Lung (tissue), 12 donors: ENCODE results near the gene OR2T11. TPM values are rescaled to one million over a fixed set of nuclear protein-coding genes. Genes with fewer than 3 reads are reported as not detected.

Experiments
- ATAC-seq: fragments of 200-7000 bp; cut with Tn5 transposase; one replicate; pipeline ENCODE4 v1.9.1; 2020; ENCODE audit warnings: moderate number of reproducible peaks; ENCODE audit not compliant: insufficient read depth, low FRiP score
- DNase-seq, 3 donors: peaks; one replicate each; pipeline ENCODE4 v3.0.0-alpha.2; 2013 to 2017
- H3K27ac ChIP-seq, 2 donors: one replicate each; pipeline ENCODE4 v1.5.1; 2013; ENCODE audit warnings: mild to moderate bottlenecking in 2 of 2, moderate library complexity in 2 of 2, control low read depth in 1 of 2, inconsistent platforms in 1 of 2, low read depth in 1 of 2, low read length in 1 of 2
- H3K27me3 ChIP-seq, 3 donors: one replicate each; pipeline ENCODE4 v1.5.1; 2013; ENCODE audit warnings: low read length in 2 of 3; ENCODE audit not compliant: control insufficient read depth in 3 of 3, insufficient read depth in 3 of 3
- H3K36me3 ChIP-seq, 4 donors: one replicate each; pipeline ENCODE4 v1.5.1; 2013; ENCODE audit warnings: low read length in 4 of 4, mild to moderate bottlenecking in 1 of 4, moderate library complexity in 1 of 4; ENCODE audit not compliant: control insufficient read depth in 4 of 4, insufficient read depth in 4 of 4
- H3K4me1 ChIP-seq, 5 donors: one replicate each; pipeline ENCODE4 v1.5.1; 2013; ENCODE audit warnings: low read length in 5 of 5, mild to moderate bottlenecking in 2 of 5, moderate library complexity in 1 of 5; ENCODE audit not compliant: control insufficient read depth in 5 of 5, insufficient read depth in 5 of 5
- H3K4me3 ChIP-seq: one replicate; pipeline ENCODE4 v1.5.1; 2013; ENCODE audit warnings: mild to moderate bottlenecking, control low read depth, moderate library complexity
- H3K9ac ChIP-seq, 2 donors: one replicate each; pipeline ENCODE4 v1.5.1; 2013; ENCODE audit warnings: low read length in 2 of 2, control low read depth in 1 of 2; ENCODE audit not compliant: insufficient read depth in 1 of 2
- H3K9me3 ChIP-seq, 4 donors: one replicate each; pipeline ENCODE4 v1.5.1; 2013; ENCODE audit warnings: low read length in 3 of 4, mild to moderate bottlenecking in 1 of 4, moderate library complexity in 1 of 4; ENCODE audit not compliant: control insufficient read depth in 4 of 4, insufficient read depth in 3 of 4
- CTCF ChIP-seq: IDR thresholded peaks from 2 replicates; pipeline ENCODE4 v1.5.1; 2012; ENCODE audit warnings: mild to moderate bottlenecking; ENCODE audit errors: control extremely low read depth, extremely low read depth
- WGBS, 2 donors: extraction: QIAGEN DNeasy Blood & Tissue Kit; methylation state at CpG; one replicate each; pipeline ENCODE4 v1.1.7; 2013; 5-methylcytosine and 5-hydroxymethylcytosine counted together
- polyA plus RNA-seq, 2 donors: library from polyadenylated mRNA; stranded (reverse); fragments of 200-250 nt; gene quantifications; one replicate each; pipeline ENCODE4 v1.2.1, GENCODE V29; 2013
- total RNA-seq, 2 donors: library from RNA; depleted of rRNA in 1 of 2; stranded (reverse); fragments of >200 nt in 1 of 2; gene quantifications; one replicate each; pipeline ENCODE4 v1.2.1, GENCODE V29; 2014 to 2021
- donor health status: control.
- donor health status: control.
- donor health status: Bipolar disorder and iron deficiency.
- donor health status: healthy.
- donor health status: DM: yes; HTN: yes; CAD: no.

The OR2T11 gene
- total and polyA plus RNA-seq, 4 donors, result not detected

DNA sequence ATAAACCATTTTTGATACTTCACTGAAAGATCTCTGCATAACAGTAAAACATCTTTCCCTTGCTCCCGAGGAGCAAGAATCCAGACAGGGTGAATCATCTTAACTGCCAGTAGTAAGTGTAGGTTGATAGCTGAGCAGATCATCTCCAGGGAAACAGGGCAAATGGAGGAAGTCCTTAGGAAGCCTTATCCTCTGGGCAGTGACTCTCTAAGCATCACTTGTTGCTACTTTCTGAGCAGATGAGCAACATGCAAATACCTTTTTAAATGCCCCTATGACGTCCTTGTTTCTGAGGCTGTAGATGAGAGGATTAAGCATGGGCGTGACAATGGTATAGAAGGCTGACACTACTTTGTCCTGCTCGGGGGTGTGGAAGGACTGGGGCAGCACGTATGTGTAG lies 8.9 kb downstream of the OR2T11 start:
- no peak for DNase-seq
- no peaks in the 10 kb centered on the region for H3K27me3 ChIP-seq
- no peak for TF ChIP-seq CTCF
- no peak overlapping the region for H3K4me3 ChIP-seq
- no peaks in the 10 kb centered on the region for H3K4me1 ChIP-seq
- no peak overlapping the region for H3K27ac ChIP-seq
- H3K36me3 ChIP-seq, result no peaks in the 10 kb centered on the region
- 74 to 89% methylated on average over 5 of the region's 5 CpGs for WGBS, 2 donors
- ATAC-seq, result no peak
- no peak overlapping the region for H3K9ac ChIP-seq
- no peaks in the 10 kb centered on the region for H3K9me3 ChIP-seq

DNA sequence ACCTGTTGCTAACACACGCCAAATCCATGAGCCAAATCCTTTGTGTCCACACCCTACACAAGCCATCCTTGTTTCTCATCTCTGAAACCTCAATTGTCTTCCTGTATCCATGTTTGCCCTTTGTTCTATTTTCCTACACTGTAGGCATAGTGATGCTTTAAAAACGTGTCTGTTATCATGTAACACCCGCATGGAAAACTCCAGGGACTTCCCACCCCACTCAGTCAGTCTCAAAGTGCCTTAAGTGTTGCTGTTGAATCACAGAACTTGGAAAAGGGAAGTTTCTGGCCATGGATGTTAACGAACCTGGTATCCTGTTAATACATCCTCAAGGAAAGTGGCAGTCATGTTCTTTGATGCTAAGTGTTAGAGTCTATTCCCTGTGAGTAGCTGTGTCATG lies 9.7 kb downstream of the OR2T11 start:
- no peak for DNase-seq
- no peak overlapping the region for H3K27ac ChIP-seq
- H3K4me1 ChIP-seq, result no peaks in the 10 kb centered on the region
- H3K9me3 ChIP-seq, result no peaks in the 10 kb centered on the region
- no peak for ATAC-seq
- no peaks in the 10 kb centered on the region for H3K27me3 ChIP-seq
- H3K36me3 ChIP-seq, result no peaks in the 10 kb centered on the region
- H3K9ac ChIP-seq, result no peak overlapping the region
- TF ChIP-seq CTCF, result no peak
- H3K4me3 ChIP-seq, result no peak overlapping the region
- WGBS, 2 donors, result 66 to 81% methylated on average over 4 of the region's 4 CpGs

DNA sequence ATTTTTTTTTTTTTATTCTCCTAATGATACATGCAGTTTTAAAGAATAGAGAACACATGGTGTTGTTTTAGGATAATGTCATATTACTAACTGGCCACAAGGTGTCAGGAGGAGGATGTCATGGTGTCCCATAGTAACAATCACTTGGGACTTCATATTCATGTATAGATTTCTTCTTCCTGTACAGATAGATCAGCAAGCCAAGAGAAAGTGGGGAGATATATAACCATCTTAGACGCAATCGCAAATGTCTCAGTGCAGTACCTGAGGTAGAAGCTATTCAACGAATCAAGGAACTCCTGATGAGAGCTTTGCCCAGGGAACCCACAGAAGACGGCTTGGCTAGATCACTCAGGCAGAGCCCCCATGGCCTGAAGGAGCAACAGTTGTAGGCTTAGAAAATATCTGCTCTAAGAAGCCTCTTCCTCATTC lies 12.3 kb downstream of the OR2T11 start:
- H3K9me3 ChIP-seq, result no peaks in the 10 kb centered on the region
- no peaks in the 10 kb centered on the region for H3K36me3 ChIP-seq
- DNase-seq (peak in 2 of 3 donors; percentile 8 to 12), ATAC-seq (no peak)
- WGBS, 2 donors, result 60 to 76% methylated on average over 4 of the region's 4 CpGs
- H3K27me3 ChIP-seq, result no peaks in the 10 kb centered on the region
- no peak overlapping the region for H3K4me3 ChIP-seq
- TF ChIP-seq CTCF, result peak; percentile 28
- H3K27ac ChIP-seq, result no peak overlapping the region
- H3K9ac ChIP-seq, result no peak overlapping the region
- H3K4me1 ChIP-seq, result no peaks in the 10 kb centered on the region

- Histone ChIP-seq H3K9me3 (no peaks in the 10 kb centered on the region), H3K36me3 (no peaks in the 10 kb centered on the region), H3K4me3 (no peak overlapping the region), H3K9ac (no peak overlapping the region), H3K27me3 (no peaks in the 10 kb centered on the region), H3K4me1 (no peaks in the 10 kb centered on the region), H3K27ac (no peak overlapping the region)
- TF ChIP-seq CTCF, result no peak
- WGBS, 2 donors, result 63 to 68% methylated on average over 7 of the region's 7 CpGs
- ATAC-seq (no peak), DNase-seq (no peak)
These were observed 13.1 kb downstream of the OR2T11 start for GRCh38 chr1:248621770-248622169.
